ENCODE results near the gene SLC16A3. TPM values are rescaled to one million over a fixed set of nuclear protein-coding genes. Genes with fewer than 3 reads are reported as not detected.
A peak's percentile ranks its signal among the peaks of the same experiment; 100 is the strongest.

Gene SLC16A3
- total RNA-seq, 1 experiment from 2014 or later, result 28.7 TPM

GRCh38 chr17:82274134-82275020, 45.5 kb downstream of the SLC16A3 start:
- Mint-ChIP-seq H3K27ac (no peak overlapping the region), H3K4me1 (peaks cover 55% of the 10 kb centered on the region), H3K27me3 (ENCODE audit: low read depth) (peaks cover 3% of the 10 kb centered on the region; the same call in 1 of the 2 replicates), H3K4me3 (peak overlapping the region; percentile 84), H3K9me3 (no peaks in the 10 kb centered on the region), H3K36me3 (peaks cover 24% of the 10 kb centered on the region)
- ChIA-PET POLR2A (interaction anchor here (1.5 kb wide), 1 partner anchor 18 kb away, joined by 5 read pairs; no protein-coding TSS in a partner anchor), CTCF (interaction anchor here (1.1 to 2.2 kb wide), 2 partner anchors 38 to 340 kb away, joined by 3 to 9 read pairs; no protein-coding TSS in a partner anchor)
- DNase-seq (ENCODE audit: low spot score) (no peak), ATAC-seq (no peak)
- TF ChIP-seq SOX15 (CRISPR knock-in tag; IDR thresholded peaks at IDR 0.05) (no peak), ATF2 (CRISPR knock-in tag; IDR thresholded peaks at IDR 0.05; ENCODE audit: borderline replicate concordance, low read depth) (no peak), ZNF671 (CRISPR knock-in tag; IDR thresholded peaks at IDR 0.05) (no peak), ARID4B (CRISPR knock-in tag; IDR thresholded peaks at IDR 0.05; ENCODE audit: borderline replicate concordance) (no peak), ZNF317 (CRISPR knock-in tag; IDR thresholded peaks at IDR 0.05; ENCODE audit: borderline replicate concordance, low read depth) (no peak), GRHL2 (CRISPR knock-in tag; IDR thresholded peaks at IDR 0.05; ENCODE audit: insufficient replicate concordance, severe bottlenecking) (no peak), IRF2 (CRISPR knock-in tag; IDR thresholded peaks at IDR 0.05; ENCODE audit: borderline replicate concordance, low read depth) (no peak), ZNF416 (CRISPR knock-in tag; IDR thresholded peaks at IDR 0.05) (no peak), RORB (CRISPR knock-in tag; IDR thresholded peaks at IDR 0.05) (no peak), RELA (CRISPR knock-in tag; IDR thresholded peaks at IDR 0.05; ENCODE audit: borderline replicate concordance) (no peak), KAT7 (CRISPR knock-in tag; IDR thresholded peaks at IDR 0.05; ENCODE audit: borderline replicate concordance) (no peak), NFE2L1 (CRISPR knock-in tag; IDR thresholded peaks at IDR 0.05) (no peak), NFYB (CRISPR knock-in tag; conservative IDR thresholded peaks at IDR 0.05; ENCODE audit: low read depth) (no peak), ZBTB21 (CRISPR knock-in tag; IDR thresholded peaks at IDR 0.05; ENCODE audit: borderline replicate concordance) (no peak)
- TF ChIP-seq, protein P1, sequence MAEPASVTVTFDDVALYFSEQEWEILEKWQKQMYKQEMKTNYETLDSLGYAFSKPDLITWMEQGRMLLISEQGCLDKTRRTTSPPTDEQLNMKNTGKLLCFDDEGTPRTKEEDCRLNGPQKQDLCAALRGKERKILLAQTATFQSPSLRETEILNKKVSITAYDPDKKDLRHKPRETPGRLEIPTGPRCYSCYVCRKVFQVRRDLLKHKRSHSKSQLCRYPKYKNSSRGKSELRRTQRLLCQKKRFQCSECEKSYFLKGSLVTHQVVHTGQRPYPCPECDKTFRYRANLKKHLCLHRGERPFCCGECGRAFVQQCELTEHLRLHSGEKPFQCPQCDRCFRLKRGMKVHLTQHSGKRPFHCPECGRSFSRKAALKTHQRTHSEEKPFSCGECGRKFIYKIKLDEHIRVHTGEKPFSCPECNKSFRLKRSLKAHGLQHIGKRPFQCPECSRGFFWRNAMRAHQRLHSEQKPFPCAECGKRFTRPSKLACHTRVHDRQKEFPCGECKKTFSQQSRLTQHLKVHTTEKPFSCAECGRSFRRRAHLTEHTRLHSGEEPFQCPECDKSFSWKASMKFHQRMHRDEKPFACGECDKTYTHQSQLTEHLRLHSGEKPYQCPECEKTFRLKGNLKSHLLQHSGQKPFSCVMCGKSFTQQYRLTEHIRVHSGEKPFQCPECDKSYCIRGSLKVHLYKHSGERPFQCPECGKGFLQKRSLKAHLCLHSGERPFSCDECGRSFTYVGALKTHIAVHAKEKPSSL (CRISPR knock-in tag; conservative IDR thresholded peaks at IDR 0.05), result no peak
- TF ChIP-seq, protein P2, sequence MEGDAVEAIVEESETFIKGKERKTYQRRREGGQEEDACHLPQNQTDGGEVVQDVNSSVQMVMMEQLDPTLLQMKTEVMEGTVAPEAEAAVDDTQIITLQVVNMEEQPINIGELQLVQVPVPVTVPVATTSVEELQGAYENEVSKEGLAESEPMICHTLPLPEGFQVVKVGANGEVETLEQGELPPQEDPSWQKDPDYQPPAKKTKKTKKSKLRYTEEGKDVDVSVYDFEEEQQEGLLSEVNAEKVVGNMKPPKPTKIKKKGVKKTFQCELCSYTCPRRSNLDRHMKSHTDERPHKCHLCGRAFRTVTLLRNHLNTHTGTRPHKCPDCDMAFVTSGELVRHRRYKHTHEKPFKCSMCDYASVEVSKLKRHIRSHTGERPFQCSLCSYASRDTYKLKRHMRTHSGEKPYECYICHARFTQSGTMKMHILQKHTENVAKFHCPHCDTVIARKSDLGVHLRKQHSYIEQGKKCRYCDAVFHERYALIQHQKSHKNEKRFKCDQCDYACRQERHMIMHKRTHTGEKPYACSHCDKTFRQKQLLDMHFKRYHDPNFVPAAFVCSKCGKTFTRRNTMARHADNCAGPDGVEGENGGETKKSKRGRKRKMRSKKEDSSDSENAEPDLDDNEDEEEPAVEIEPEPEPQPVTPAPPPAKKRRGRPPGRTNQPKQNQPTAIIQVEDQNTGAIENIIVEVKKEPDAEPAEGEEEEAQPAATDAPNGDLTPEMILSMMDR (IDR thresholded peaks at IDR 0.05), result no peak
- TF ChIP-seq, protein P3, sequence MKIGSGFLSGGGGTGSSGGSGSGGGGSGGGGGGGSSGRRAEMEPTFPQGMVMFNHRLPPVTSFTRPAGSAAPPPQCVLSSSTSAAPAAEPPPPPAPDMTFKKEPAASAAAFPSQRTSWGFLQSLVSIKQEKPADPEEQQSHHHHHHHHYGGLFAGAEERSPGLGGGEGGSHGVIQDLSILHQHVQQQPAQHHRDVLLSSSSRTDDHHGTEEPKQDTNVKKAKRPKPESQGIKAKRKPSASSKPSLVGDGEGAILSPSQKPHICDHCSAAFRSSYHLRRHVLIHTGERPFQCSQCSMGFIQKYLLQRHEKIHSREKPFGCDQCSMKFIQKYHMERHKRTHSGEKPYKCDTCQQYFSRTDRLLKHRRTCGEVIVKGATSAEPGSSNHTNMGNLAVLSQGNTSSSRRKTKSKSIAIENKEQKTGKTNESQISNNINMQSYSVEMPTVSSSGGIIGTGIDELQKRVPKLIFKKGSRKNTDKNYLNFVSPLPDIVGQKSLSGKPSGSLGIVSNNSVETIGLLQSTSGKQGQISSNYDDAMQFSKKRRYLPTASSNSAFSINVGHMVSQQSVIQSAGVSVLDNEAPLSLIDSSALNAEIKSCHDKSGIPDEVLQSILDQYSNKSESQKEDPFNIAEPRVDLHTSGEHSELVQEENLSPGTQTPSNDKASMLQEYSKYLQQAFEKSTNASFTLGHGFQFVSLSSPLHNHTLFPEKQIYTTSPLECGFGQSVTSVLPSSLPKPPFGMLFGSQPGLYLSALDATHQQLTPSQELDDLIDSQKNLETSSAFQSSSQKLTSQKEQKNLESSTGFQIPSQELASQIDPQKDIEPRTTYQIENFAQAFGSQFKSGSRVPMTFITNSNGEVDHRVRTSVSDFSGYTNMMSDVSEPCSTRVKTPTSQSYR (CRISPR knock-in tag; IDR thresholded peaks at IDR 0.05), result no peak

Data from WTC11 (cell line).